GM21526 (cell line): Measurements from ENCODE around the gene RHOC.

Experiments used
- ATAC-seq: cut with Tn5 transposase; IDR thresholded peaks from one replicate; pipeline ENCODE4 v1.9.1; 2021; ENCODE audit warnings: moderate library complexity; ENCODE audit not compliant: unreplicated experiment, low FRiP score

Gene RHOC

GRCh38 chr1:112687361-112687760 lies 19.6 kb downstream of the RHOC start:
- no peak for ATAC-seq

DNA sequence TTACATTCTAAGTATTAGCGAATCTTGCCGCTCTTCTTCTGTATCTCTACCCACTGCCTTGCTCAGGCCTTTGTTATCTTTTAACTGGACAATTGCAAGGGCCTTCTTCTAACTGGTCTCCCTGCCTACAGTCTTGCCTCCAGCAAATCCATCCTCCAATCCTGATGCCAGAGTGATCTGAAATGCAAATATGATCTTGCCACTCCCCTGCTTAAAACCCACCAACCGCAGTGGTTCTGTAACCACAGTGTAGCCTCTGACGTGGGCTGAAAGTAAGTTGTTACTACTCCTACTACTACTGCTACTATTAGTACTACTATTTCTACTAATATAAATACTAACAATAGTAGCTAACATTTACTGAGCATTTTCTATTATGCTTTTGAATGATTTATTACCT lies 20.1 kb downstream of the RHOC start:
- no peak for ATAC-seq

DNA sequence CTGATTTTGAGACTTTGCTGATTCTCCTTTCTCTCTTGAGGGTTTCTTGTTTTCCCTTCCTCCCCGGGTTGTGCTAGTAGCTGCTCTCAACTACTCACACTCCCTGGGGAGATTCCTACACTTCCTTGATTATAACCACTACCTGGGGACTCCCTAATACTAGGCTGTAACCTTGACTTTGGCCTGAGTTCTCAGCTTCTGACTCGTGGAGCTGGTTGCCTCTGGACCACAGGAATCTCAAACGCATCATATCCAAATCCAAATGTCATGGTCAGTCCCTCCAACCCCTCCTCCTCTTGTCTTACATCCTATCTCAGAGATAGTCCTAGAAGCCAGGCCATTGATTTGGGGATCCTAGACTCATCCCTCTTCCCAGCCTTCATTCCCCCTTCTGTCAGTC lies 20.5 kb downstream of the RHOC start:
- no peak for ATAC-seq

DNA sequence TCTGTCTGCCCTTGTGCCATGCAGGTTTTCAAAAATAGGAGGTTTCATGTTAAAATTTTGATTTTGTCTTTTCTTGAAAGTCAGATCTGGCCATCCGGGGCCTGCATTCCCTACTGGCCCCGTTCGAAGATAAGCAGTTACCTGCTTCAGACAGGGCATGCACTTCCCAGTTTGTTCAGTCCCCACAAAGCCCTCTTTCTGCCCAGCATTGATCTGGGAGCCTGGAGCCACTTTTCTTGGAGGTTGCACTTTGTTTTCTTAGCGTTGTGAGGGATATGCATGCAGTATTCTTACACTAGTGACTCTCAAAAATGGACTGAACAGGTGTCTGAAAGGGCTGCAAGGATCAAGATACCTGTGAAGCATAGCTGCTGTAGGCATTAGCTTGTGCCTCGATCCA lies 21.0 kb downstream of the RHOC start:
- no peak for ATAC-seq

DNA sequence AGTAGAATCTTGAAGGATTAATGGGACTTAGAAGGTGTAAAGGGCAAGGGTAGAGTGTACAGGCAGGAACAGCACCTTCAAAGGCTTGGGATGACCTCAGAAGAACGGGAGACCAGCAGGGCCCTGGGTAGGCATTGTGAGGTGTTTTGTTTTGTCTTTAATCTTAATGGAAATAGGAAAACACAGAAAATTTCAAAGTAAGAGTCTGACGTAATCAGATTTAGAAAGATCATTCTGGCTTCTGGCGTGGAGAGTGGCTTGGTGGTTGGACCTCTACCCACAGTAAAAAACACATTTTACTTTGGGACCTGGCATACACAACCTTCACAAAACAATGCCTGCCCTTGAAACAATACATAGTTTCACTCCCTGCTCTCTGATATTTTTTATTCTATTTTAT lies 28.3 kb downstream of the RHOC start:
- no peak for ATAC-seq

GRCh38 chr1:112677501-112677900 lies 29.4 kb downstream of the RHOC start:
- ATAC-seq, result no peak

DNA sequence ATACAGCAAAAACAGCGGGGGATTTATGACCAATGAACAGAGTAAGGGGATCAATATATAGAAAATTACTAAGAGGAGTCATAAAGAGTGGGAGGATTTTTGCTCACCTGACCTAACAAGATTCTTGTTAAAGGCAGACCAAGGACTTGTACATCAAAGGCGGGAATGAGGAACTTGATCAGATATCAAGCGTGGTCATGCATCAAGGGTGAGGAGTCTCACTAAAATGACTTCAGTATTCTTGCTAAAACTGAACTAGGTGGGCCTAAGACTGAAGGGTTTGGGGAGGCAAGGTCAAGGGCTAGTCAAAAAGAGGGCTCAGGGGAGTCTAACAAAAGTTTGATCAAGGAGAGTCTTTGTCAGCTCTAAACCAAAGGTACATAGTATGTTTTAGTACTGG lies 30.4 kb downstream of the RHOC start:
- ATAC-seq, result no peak

DNA sequence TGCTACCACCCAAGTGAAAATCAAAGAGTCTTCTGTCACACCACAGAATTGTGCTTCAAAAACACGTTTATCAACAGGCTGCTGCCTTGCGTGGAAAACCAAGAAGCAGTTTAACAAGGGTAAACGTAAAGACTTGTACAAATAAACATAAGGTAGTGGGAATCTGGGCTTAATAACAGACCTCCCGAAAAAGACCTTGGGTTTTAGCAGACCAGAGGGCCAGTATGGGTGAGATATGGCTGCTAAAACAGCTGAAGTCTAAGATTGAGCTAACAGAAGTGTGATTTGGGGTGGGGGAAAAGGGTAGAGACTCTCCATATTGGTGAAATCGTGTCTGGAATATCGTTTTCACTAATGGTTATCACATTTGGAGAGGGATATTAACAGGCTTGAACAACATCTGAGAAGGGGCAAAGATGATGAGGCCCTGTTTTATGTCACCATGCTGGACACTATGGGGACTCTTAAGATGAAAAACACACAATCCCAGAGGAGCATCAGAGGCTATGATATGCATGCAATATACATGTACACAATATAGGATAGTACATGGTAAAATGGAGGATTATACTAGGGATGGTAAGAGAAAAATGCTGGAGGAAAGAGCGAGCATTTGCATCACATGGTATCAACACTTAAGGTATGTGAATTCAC lies 31.1 kb downstream of the RHOC start:
- ATAC-seq, result no peak

GRCh38 chr1:112674986-112675727 lies 31.8 kb downstream of the RHOC start:
- peak; percentile 39 for ATAC-seq

DNA sequence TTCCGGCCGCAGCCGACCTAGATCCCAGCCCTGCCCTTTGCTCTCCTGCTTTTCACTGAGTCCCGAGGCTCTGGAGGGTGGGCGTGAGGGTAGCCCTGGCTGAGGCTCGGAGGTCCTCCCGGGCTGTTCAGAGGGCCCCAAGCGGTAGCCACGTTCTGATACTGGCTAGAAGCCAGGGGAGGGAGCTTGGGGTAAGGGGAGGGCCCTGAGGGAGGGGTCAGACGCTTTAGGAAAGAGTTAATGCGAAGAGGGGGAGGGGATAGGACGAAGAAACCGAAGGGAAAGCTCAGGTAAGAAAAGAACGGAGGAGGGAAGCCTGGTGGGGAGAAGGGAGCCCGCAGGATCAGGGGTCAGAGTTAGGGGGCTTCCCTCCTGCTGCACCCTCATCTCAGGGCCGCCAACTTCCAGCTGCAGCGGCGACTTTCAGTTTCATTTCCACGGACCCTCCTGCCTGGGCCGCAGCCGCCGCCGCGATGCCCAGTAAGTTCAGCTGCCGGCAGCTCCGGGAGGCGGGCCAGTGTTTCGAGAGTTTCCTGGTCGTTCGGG lies 32.4 kb downstream of the RHOC start, which contains the start of gene MOV10:
MOV10 (plus strand) TSS at position 220 of the 546 bp plus-strand sequence; CDS start at position 474, 254 bp downstream.
- peak; percentile 51 for ATAC-seq

DNA sequence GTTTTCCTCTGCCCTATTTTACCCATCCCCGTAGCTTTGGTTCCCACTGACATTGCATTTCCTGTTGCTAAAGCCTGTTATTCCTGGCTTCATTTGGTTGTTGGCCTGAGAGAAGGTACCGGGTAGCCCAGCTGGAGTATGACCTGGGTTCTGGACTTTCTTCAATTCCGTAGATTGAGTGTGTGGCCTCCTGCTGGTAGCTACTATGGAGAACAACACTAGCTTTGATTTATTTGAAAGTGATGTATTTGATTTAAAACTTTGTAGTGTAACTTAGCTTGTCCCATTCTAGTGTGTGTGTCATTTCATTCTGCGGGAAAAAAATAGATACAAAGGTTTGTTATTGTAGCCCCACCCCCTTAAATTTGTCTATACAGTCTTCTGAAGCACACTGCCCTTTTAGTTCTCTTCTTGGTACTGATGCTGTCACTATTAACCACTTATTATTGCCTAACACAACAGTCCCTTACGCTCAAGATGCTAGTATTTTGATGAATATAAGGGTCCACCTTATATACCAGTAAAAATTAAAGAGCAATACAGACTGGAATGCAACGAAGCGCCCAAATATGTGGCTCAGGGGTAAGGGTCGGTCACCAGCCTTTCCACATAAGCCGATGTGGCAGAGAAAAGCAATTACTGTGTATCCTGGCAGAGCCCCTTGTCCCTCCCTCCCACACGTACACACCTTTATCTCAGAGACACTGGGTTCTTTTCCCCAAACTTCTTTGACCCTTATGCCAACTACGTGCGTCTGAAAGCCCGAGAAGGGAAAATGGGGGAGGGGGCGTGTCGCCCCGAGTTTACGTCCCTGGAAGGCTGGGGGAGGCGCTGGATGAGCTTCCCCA lies 33.1 kb downstream of the RHOC start:
- no peak for ATAC-seq

DNA sequence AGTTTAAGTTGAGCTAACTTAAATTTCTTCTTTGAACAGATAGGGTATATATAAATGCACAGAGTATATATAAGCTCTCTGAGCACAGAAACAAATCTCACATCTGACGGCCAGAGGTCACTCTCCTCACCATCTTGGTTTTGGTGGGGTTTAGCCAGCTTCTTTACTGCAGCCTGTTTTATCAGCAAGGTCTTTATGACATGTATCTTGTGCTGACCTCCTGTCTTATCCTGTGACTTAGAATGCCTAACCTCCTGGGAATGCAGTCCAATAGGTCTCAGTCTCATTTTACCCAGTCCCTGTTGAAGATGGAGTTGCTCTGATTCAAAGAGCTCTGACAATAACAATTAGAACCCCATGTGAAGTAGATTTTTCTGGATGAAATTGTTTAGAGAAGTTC lies 34.1 kb downstream of the RHOC start:
- no peak for ATAC-seq

DNA sequence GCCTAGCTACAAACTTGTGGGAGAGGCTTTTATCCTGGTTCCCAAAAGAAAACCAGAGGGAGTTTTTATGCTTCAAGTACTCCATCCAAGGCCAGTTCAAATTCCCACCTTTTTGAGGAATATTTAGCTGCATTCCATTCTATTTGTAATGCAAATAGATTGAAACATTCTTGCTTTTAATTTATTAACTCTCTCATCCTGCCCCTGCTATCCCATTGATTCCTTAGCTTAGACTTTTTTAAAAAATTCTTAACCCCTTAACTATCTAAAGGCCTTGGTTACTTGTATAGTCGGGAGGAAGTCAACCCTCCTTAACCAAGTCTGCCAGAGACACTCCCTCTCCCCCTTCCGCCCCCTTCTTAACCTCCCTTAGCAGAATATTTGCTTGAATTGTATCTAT lies 34.9 kb downstream of the RHOC start:
- no peak for ATAC-seq

GRCh38 chr1:112666946-112667345 lies 40.0 kb downstream of the RHOC start:
- no peak for ATAC-seq

DNA sequence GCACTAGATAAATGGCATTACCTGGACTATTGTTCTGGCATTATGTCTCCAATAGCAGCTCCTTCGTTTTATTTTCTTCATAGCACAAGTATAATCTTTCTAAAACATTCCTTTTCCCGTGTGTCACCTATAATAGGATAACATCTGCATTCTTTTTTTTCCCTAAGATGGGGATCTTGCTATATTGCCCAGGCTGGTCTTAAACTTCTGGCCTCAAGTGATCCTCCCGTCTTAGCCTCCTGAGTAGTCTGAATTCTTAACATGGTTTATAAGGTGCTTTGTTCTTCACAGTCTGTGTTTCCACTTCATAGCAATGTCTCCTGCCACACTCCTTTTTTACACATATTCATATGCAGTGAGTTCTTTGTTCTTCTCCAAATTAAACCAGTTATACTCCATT lies 41.1 kb downstream of the RHOC start:
- ATAC-seq, result no peak

DNA sequence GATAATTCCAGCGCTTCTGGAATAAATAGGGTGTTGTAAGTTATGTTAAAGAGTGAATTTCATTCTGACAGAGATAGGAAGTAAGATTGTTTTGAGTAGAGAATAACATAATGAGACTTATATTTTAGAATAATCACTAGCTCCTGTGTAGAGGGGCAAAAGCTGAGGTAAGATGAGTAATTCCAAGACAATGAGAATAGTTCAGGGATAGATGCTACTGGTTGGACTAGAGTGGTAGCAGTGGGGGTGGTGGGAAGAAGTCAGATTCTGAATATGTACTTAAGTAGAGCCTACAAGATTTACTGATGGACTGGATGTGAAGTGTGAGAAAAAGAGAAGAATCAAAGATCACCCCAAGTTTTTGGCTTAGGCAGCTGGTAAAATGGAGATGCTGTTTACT lies 55.7 kb downstream of the RHOC start:
- no peak for ATAC-seq
